Measurements from ENCODE around the gene SLC8A1.

Gene SLC8A1

DNA sequence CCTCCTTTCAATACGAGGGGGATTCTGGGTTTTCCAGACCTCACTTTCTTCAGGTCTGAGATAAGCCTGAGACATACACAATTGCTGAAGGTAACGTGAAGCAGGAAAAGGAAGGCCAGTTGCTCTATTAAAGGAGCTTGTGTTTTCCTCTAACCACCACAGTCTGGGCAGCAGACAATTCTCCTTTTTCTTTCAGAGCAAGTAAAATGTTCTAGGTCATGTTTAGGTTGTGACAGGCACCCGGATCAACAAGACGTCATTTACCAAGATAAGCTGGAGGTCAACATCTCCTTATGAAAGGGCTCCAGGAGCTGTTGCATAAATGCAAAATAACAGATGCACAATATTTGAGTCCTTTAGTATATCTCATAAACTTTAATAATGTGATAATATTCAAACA lies 148.1 kb downstream of the SLC8A1 start:
- no peak for DNase-seq (ENCODE audit: low spot score)

- DNase-seq (ENCODE audit: low spot score) = no peak
These were observed 149.1 kb downstream of the SLC8A1 start for GRCh38 chr2:40302751-40303325.

- no peak for DNase-seq (ENCODE audit: low spot score)
These were observed 151.5 kb downstream of the SLC8A1 start for GRCh38 chr2:40300391-40300790.

GRCh38 chr2:40299781-40300180 lies 152.1 kb downstream of the SLC8A1 start:
- DNase-seq (ENCODE audit: low spot score) = no peak

GRCh38 chr2:40299173-40299572 lies 152.7 kb downstream of the SLC8A1 start:
- DNase-seq (ENCODE audit: low spot score) = no peak

DNA sequence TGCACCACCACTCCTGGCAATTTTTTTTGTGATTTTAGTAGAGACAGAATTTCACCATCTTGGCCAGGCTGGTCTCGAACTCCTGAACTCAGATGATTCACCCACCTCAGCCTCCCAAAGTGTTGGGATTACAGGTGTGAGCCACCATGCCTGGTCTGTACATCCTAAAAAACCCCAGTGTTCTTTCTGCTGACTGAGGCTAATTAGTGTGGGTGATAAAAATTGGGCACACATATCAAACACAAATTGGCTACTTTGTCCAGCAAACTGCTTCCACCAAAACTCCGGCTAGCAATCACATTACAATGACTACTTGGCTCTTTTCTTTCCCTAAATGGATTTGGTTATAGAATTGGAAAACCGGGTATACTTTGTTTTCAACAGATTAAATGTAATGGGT lies 153.9 kb downstream of the SLC8A1 start:
- no peak for DNase-seq (ENCODE audit: low spot score)

- DNase-seq (ENCODE audit: low spot score) = no peak
These were observed 159.6 kb downstream of the SLC8A1 start for GRCh38 chr2:40292291-40292690.

DNA sequence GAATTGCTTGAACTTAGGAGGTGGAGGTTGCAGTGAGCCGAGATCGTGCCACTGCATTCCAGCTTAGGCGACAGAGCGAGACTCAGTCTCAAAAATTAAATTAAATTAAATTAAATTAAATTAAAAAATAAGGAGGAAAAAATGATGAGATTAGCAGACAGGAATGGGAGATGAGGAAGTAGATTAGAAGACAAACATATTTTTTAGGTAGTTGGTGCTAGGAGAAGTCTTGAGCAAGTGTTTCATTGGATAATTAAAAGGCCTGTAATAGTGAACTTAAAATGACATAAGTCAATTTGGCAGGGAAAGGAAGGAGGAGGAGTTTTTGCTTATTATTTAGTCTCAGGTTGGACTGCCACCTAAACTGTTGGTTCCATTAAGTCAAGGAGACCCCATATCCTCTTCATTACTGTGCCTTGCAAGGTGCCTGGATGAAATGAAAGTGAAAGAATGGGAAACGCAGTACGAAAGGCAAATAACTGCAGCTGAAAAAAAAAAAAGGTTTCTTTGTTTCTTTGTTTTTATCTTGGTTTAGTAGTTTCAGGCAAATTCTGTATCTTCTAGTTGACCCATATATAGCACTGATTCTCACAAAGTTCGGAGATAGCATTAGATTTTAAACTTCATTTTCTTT lies 162.0 kb downstream of the SLC8A1 start:
- DNase-seq (ENCODE audit: low spot score) = no peak

DNA sequence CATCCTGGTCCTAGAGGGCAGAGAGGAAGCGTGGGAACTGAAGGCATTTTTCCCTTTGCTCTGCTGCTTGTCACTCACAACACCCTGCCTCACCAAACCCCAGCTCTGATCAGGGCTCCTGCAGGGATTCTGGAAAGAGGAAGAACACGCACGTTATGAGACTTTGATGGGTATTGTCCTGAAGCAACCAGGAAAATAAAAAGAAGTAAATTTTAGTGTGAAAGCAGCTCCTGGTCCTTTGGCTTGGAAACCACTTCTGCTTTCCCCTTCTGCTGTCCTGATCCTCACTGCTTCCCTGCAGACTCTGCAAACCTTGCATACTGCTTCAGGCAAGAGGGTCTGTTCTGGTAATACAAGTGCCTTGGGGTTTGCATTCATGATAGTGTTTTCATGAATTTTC lies 164.1 kb downstream of the SLC8A1 start:
- no peak for DNase-seq (ENCODE audit: low spot score)

DNA sequence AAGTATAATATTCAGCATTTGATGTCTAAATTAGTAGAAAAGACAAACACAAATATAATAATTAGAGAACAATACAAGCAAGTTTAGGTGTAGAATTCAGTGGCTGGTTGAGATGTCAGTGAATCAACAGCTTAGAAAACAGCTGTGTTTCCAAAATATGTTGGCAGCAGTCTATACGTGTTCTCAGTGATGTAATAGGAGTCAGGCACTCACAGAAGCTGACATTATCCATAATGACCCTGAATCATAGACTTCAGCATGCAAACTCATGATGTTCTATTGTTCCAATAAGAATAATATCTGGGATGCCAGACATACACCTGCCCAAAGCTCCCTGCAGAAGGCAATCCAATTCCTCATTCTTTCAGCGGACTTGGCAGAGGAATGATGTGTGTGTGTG lies 164.7 kb downstream of the SLC8A1 start:
- no peak for DNase-seq (ENCODE audit: low spot score)

GRCh38 chr2:40286721-40287120 lies 165.2 kb downstream of the SLC8A1 start:
- DNase-seq (ENCODE audit: low spot score) = no peak

- DNase-seq (ENCODE audit: low spot score) = no peak
These were observed 166.5 kb downstream of the SLC8A1 start for GRCh38 chr2:40285391-40285790.

GRCh38 chr2:40284797-40285196 lies 167.1 kb downstream of the SLC8A1 start:
- no peak for DNase-seq (ENCODE audit: low spot score)

- no peak for DNase-seq (ENCODE audit: low spot score)
These were observed 168.6 kb downstream of the SLC8A1 start for GRCh38 chr2:40283111-40283909.

DNA sequence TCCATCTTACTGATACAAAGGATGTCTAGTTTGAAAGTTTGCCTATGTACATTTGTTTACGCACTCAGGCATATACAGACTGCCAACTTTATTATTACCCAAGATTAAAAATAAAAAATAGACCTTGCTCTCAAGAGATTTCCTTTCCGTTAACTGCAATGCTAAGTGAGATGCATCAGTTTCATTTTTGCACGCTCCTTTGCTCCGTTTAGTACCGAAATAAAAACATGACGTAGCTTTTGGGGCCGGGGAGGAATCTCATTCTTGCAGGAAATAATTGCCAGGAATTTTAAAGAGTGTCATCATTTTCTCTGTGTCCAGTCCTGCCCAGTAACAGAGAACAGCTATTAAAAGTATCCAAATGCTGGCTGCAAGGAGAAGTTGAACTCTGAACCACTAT lies 169.5 kb downstream of the SLC8A1 start:
- no peak for DNase-seq (ENCODE audit: low spot score)

DNA sequence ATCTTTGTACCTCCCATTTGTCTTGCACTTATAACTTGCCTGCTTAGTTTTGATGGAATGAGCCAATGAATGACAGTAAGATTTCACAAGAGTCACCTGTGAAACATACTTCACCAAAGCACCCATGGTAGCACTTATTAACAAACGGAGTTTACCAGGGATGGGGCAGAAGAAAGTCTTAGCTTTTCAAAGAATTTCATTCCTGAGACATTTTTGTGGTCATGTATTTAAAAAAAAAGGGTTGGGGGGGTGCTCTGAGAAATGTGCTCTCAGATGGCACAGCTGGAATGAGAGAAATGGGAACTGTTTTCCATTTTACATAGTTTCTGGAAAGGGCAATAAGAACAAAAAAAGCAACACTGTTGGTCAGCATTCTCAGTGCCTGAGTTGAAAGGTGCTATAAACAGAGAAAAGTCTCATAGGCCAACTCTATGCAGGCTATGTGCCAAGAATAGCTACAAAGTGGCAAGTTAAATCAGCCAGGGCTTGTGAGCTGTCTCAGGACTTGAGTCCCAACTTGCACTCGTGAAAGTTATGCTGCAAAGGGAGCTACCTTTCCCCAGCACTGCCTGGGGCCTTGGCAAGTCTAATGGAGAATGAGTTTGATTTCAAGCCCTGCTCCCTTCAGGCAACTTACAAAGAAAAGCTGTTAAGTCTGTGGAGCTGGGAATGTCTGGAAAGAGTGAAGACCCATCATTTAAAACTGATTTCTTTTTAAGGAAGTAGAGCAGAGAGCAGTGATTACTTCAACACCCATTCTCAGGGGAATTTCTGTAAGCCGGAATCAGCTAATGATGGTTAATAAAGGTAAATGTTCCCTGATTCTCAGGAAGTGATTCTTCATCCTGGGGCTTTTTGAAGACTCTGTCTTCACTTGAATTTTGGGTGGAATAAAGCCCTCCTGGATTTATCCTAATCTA lies 170.6 kb downstream of the SLC8A1 start:
- DNase-seq (ENCODE audit: low spot score) = no peak

DNA sequence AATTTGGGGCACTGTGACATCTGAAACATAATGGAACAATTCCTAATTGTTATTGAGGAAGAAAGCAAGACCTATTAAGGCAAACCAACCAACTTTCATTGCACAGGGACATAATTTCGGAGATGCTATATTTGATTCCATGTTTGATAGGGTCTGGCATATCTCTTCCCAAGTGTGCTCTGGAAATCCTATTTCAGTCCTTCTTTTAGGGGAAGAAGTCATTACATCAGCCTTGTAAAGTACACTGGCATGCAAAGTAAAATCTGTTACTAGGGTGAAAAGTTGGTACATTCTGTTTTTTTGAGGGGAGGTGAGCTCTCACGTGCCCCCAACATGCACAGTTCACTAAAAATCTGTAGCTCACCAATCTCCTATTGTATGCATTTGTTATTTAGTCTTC lies 172.4 kb downstream of the SLC8A1 start:
- DNase-seq (ENCODE audit: low spot score) = no peak

DNA sequence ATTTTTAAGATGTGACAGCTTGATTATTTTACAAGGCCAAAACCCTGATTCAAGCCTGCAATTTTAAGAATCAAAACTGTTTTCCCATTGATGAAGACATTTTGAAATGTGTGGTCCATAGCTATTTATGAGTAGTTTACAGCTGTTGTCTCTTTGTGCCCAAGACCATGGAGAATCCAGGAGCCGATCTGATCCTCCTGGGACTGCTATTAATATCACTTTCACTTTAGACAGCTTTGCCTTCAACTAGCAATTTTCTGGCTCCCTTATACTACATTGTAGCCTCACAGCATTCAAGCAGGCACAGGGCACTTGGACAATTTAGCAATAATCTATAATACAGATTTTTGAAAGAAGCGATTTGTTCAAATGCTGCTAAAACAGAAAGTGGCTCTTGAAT lies 172.9 kb downstream of the SLC8A1 start:
- no peak for DNase-seq (ENCODE audit: low spot score)

DNA sequence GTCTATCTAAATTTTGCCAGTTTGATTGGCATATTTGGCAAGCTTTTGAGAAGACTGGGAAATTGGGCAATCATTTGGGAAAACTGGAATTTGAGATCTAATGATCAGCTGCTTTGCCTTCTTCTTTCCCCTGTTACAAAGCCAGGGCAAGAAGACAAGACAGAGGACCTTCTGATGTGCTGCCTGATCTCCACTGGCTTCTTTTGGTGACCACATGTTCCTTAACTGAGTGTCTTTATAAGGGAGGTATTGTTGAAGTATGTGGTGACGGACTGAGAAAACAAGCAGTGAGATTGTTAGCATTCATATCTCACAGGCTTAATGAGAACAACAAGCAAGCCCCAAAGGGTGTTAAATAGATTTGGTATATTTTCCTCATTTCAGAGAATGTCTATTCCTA lies 175.8 kb downstream of the SLC8A1 start:
- no peak for DNase-seq (ENCODE audit: low spot score)

DNA sequence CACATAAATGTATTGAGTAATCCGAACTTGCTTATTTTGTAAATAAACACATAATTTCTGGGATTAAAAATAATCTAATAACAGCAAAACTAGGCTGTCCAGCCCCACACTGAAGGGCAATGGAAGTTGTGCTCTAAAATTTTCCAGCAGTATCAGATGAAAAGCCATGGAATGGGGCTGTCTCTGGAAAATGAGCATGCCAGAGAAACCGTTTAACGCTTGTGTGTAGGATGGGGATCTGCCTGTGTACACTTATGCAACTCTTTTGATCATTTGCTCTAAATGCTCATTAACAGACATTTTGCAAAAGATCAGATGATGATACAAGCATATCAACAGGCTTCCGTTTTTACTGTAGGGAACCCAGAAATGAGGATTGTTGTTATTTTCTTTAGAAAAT lies 177.6 kb downstream of the SLC8A1 start:
- DNase-seq (ENCODE audit: low spot score) = no peak

DNA sequence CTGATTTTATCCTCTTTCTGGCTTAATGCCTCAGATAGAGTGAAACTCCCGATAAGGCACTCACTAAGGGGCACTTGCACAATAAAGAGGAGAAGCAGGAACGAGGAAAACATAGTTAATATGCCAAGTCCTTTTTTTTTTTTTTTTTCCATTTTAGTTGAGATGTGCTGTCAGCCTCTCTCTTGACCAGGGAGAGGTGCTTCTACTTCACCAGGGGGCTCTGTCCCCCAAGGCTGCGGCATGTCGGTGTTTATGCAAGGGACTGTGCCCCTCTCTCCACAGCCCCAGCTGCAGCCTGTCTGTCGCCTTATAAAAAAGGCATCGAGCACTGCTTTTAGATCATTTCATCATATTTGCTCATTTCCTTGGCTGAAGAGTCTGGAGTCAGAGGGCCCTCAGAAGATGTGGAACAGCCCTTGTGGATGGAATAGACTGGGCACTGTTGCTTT lies 178.1 kb downstream of the SLC8A1 start:
- no peak for DNase-seq (ENCODE audit: low spot score)

DNA sequence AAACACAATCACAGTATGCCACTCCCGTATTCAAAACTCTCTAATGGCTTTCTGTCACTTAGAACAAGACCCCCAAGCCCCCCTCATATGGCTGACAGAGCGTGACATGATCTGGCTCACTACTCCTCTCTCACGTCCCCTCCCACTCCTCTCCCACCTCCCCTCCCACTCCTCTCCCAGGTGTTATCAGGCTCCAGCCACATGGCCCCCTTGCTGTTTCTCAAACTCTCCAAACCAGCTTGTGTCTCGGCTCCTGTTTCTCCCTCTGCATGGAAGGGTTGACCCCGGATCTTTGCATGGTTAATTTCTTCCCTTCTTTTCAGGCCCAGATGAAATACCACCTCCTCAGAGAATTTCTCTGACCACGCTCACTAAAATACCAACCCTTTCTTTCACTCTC lies 180.8 kb downstream of the SLC8A1 start:
- no peak for DNase-seq (ENCODE audit: low spot score)
